ENCODE data around the gene YPEL1. TPM values are rescaled to one million over a fixed set of nuclear protein-coding genes. Genes with fewer than 3 reads are reported as not detected.

The YPEL1 gene
- total RNA-seq, 1 donor = 2.2 TPM

- Histone ChIP-seq H3K9me3 (ENCODE audit: low read depth, low read length) (no peaks in the 10 kb centered on the region), H3K27ac (ENCODE audit: low read depth, low read length) (no peak overlapping the region), H3K79me2 (ENCODE audit: insufficient read depth, low read length) (peaks cover 28% of the 10 kb centered on the region), H3K36me3 (ENCODE audit: insufficient read depth, low read length) (peaks cover 37% of the 10 kb centered on the region), H3K4me1 (ENCODE audit: insufficient read depth, low read length) (no peaks in the 10 kb centered on the region), H3K4me2 (ENCODE audit: insufficient read depth, low read length) (no peak overlapping the region), H3K4me3 (ENCODE audit: insufficient read depth, low read length) (no peak overlapping the region), H2AFZ (ENCODE audit: low read length) (no peak overlapping the region), H3K27me3 (ENCODE audit: insufficient read depth, low read length) (no peaks in the 10 kb centered on the region), H4K20me1 (ENCODE audit: insufficient read depth, low read length) (peaks cover 3% of the 10 kb centered on the region)
- DNase-seq (ENCODE audit: insufficient read length, low spot score, missing footprints) = peak; percentile 71
- no peak for TF ChIP-seq CTCF (IDR thresholded peaks at IDR 0.05; ENCODE audit: extremely low read depth, low read depth, low read length)
These were observed 63.4 kb downstream of the YPEL1 start for GRCh38 chr22:21672107-21672629.

GRCh38 chr22:21669026-21669425 is 66.6 kb downstream of the YPEL1 start:
- Histone ChIP-seq H4K20me1 (ENCODE audit: insufficient read depth, low read length) (peaks cover 3% of the 10 kb centered on the region), H3K4me2 (ENCODE audit: insufficient read depth, low read length) (no peak overlapping the region), H3K27ac (ENCODE audit: low read depth, low read length) (no peak overlapping the region), H3K9me3 (ENCODE audit: low read depth, low read length) (no peaks in the 10 kb centered on the region), H3K36me3 (ENCODE audit: insufficient read depth, low read length) (peaks cover 33% of the 10 kb centered on the region), H3K4me1 (ENCODE audit: insufficient read depth, low read length) (peaks cover 4% of the 10 kb centered on the region), H3K79me2 (ENCODE audit: insufficient read depth, low read length) (peaks cover 39% of the 10 kb centered on the region), H3K4me3 (ENCODE audit: insufficient read depth, low read length) (no peak overlapping the region), H3K27me3 (ENCODE audit: insufficient read depth, low read length) (no peaks in the 10 kb centered on the region), H2AFZ (ENCODE audit: low read length) (no peak overlapping the region)
- DNase-seq (ENCODE audit: insufficient read length, low spot score, missing footprints) = peak; percentile 3
- TF ChIP-seq CTCF (IDR thresholded peaks at IDR 0.05; ENCODE audit: extremely low read depth, low read depth, low read length) = no peak

- H3K4me2 ChIP-seq (ENCODE audit: insufficient read depth, low read length) = peak overlapping the region; percentile 96
- H2AFZ ChIP-seq (ENCODE audit: low read length) = no peak overlapping the region
- peaks cover 17% of the 10 kb centered on the region for H3K36me3 ChIP-seq (ENCODE audit: insufficient read depth, low read length)
- no peak for TF ChIP-seq CTCF (IDR thresholded peaks at IDR 0.05; ENCODE audit: extremely low read depth, low read depth, low read length)
- H3K4me1 ChIP-seq (ENCODE audit: insufficient read depth, low read length) = peaks cover 4% of the 10 kb centered on the region
- no peaks in the 10 kb centered on the region for H4K20me1 ChIP-seq (ENCODE audit: insufficient read depth, low read length)
- no peak overlapping the region for H3K27ac ChIP-seq (ENCODE audit: low read depth, low read length)
- peak overlapping the region; percentile 98 for H3K4me3 ChIP-seq (ENCODE audit: insufficient read depth, low read length)
- DNase-seq (ENCODE audit: insufficient read length, low spot score, missing footprints) = peak; percentile 47
- peaks cover 39% of the 10 kb centered on the region for H3K79me2 ChIP-seq (ENCODE audit: insufficient read depth, low read length)
- H3K27me3 ChIP-seq (ENCODE audit: insufficient read depth, low read length) = no peaks in the 10 kb centered on the region
- H3K9me3 ChIP-seq (ENCODE audit: low read depth, low read length) = no peaks in the 10 kb centered on the region
These were observed 68.8 kb downstream of the YPEL1 start for GRCh38 chr22:21666786-21667185.

GRCh38 chr22:21665047-21665851 is 70.3 kb downstream of the YPEL1 start:
- Histone ChIP-seq H2AFZ (ENCODE audit: low read length) (peak overlapping the region; percentile 99), H3K27me3 (ENCODE audit: insufficient read depth, low read length) (peaks cover 8% of the 10 kb centered on the region), H3K27ac (ENCODE audit: low read depth, low read length) (peak overlapping the region; percentile 90), H3K36me3 (ENCODE audit: insufficient read depth, low read length) (peaks cover 2% of the 10 kb centered on the region), H3K4me2 (ENCODE audit: insufficient read depth, low read length) (peak overlapping the region; percentile 96), H3K79me2 (ENCODE audit: insufficient read depth, low read length) (peaks cover 32% of the 10 kb centered on the region), H4K20me1 (ENCODE audit: insufficient read depth, low read length) (no peaks in the 10 kb centered on the region), H3K9me3 (ENCODE audit: low read depth, low read length) (no peaks in the 10 kb centered on the region), H3K4me1 (ENCODE audit: insufficient read depth, low read length) (peaks cover 4% of the 10 kb centered on the region), H3K4me3 (ENCODE audit: insufficient read depth, low read length) (peak overlapping the region; percentile 98)
- no peak for TF ChIP-seq CTCF (IDR thresholded peaks at IDR 0.05; ENCODE audit: extremely low read depth, low read depth, low read length)
- peak; percentile 18 for DNase-seq (ENCODE audit: insufficient read length, low spot score, missing footprints)
